ENCODE measurements around the gene SFMBT1.

Gene SFMBT1

DNA sequence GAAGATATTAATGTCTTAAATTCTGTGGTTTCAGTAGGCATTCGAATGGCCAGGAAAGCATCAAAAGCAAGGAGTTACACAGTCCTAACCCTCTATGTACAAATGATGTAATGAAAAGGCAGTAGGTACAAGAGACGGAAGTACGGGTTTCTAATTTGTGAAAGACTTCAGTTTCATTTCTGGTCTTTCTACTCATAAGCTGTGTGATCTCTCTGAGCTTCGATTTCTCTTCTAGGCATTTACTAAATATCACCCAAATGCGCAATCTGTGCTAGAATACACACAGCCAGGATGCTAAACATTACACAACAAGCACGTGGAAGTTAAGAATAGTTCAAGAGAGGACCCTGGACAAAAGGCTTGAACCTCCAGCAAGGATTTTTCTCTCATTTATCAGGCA is 130.6 kb downstream of the SFMBT1 start:
- DNase-seq: no peak

- no peak for DNase-seq
Measured at GRCh38 chr3:52912885-52913731, 132.8 kb downstream of the SFMBT1 start.

- DNase-seq: no peak
Measured at GRCh38 chr3:52910823-52911222, 135.1 kb downstream of the SFMBT1 start.

- DNase-seq: no peak
Measured at GRCh38 chr3:52907497-52907896, 138.4 kb downstream of the SFMBT1 start.

GRCh38 chr3:52904552-52904951 is 141.3 kb downstream of the SFMBT1 start:
- no peak for DNase-seq

DNA sequence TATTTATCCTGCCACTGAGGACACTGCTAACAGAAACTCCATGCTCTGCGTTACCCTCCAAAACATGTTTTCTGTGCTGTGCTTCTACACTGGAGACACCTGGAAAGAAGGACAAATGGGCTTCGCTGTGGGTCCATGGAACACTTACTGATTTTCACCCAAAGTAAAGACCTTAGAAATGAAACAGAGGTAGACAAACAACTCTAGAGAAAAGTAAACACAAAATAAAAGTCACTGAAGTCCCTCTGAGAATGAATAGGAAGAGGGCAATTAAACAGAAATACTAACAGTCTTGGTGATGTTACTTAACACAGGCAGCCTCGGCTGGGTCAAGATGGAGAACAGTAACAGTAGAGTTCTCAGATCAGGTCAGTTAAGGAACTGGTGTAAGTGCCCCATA is 141.9 kb downstream of the SFMBT1 start:
- no peak for DNase-seq

DNA sequence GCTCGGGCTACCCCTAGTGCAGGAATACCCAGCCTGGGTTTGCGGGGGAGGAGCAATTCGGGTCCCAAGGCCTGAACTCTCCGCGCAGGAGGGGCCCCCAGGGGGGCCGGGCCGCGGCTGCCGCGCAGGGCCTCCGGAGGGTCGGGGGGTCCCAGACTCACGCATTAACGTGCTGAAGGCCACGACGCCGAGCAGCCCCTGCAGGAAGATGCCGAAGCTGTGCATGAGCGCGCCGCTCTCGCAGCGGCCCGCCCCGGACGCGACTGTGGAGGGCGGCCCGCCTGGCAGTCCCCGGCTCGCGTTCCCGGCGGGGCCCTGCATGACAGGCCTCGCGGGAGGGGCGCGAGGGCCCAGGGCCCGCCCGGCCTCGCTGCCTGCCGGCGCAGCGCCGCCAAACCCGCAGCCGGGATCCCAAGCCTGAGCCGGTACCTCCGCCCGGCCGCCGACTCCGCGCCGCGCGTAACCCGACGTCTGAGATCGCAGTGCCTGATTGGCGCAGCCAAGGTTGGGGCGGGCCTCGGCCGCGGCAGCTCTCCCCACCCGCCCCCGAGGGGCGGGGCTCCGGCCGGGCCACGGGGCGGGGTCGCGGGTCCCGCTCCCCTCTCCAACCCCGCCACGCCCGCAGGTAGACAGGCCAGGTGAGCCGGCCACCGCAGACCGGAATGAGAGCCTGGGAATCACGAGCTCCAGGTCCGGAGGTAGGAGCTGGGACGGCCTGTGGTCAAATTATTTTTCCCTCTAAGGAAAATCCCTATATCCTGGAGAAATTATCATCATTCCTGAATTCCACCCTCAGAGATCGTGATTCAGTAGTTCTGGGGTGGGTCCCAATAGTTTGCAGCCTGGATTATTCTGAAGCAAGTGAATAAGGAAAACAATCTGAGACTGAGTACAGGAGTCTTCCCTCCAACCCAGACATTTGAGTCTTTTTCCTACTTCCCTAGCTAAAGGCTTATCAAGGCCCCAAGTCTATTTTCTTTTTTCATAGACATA is 148.4 kb downstream of the SFMBT1 start, which contains the start of gene STIMATE:
TSS of gene STIMATE (minus strand) at position 419 of the 993 bp plus-strand sequence. CDS start at position 321, 98 bp downstream.
- DNase-seq: peak; percentile 93

DNA sequence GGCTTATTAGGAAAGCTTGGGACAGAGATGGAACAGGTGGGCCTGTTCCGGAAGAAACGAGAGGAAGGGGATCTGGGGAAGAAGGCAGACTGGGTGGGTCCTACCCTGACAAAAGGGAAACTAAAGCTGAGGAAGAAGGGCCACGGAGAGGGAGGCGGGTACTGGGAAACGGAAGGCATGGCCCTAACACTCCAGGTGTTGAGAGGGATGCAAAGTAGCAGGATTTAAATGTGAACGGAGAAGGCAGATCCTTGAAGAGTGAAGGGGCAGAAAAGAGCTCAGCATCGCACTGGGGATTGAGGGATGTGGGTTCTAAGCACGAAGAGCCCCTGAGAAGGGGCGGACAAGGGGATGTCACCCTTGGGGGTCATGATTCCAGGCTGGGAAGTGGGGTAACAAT is 149.3 kb downstream of the SFMBT1 start:
- DNase-seq: no peak

DNA sequence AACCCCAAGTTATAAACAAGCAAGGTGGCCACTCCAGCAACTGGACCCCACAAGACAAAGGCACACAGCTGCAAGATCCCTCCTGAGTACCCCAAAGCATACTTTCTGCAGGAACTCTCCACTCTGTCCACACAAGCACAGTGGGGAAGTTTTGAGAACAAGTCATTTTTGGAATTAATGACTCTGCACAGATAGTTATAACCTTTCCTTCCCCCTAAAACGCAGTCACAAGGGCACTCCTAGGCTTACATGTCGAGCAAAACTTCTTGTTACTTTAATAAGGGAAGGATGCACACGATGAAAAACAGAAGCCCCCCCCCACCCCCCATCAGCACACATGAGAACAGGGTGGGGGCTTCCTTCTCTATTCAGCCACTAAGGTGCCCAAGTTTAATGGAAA is 149.7 kb downstream of the SFMBT1 start:
- peak; percentile 27 for DNase-seq

DNA sequence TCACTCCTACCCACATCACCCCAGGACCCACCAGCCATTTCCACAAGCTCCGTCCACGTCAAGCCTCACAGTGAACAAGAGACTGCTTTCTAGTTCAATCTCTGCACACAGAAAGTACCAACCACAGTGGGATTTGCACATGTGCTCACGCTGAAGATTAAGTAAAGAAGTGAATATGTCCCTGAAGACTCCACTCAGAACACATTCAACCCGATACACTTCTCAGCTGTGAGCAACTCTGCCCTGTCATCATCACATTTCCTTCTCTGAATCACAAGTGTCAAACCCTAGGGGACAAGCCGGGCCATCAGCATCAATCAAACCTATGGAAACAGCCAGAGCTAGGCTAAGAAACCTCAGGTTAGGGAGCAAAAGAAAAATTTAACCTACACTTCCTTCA is 150.5 kb downstream of the SFMBT1 start:
- peak; percentile 85 for DNase-seq

GRCh38 chr3:52894756-52895155 is 151.1 kb downstream of the SFMBT1 start:
- DNase-seq: no peak

DNA sequence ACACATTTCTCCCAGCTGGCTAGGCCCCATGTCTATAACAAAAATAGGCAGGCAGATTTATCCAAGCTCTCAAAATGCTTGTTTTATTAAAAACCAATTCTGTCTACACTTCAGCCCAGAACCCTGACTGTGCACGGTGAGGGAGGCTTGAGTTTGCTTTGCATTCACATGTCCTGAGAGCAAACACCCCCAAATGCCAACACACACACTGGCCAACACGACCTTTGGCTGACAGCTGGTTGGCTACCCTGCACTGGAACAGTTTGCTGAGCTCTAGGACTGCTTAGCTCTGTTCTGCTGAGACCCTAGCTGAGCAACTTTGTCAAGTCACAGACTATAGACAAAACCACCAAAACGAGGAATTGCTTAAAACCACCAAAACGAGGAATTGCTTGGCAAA is 152.2 kb downstream of the SFMBT1 start:
- no peak for DNase-seq

DNA sequence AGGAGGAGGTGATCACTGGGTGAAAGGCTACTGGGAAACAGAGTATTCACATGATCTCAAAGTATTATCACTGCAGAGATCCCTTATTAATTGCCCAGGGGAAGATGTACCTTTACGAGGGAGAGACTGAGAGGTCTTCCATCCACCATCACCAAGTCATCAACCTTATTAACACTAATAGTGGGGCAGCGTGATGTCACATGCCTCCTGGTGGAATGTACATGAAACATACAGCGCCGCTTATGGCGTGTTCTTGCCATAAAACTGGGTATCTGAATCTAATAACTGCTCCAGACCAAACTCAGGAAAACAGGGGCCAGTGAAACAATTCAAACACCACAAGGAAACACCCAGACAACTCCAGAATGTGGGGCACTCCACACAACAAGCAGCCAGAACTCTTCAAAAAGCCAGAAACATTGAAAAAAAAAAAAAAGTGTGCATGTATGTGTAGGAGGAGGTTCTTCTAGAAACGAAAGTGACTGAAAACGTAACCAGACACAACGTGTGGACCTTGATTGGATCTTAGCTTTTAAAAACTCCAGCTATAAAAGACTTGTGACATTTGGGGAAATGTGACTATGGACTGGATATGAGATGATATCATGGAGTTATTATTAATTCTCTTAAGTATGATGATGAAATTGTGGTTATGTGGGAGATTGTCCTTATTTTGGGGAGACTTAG is 153.1 kb downstream of the SFMBT1 start:
- peak; percentile 81 for DNase-seq

- DNase-seq: no peak
Measured at GRCh38 chr3:52892290-52892624, 153.6 kb downstream of the SFMBT1 start.

DNA sequence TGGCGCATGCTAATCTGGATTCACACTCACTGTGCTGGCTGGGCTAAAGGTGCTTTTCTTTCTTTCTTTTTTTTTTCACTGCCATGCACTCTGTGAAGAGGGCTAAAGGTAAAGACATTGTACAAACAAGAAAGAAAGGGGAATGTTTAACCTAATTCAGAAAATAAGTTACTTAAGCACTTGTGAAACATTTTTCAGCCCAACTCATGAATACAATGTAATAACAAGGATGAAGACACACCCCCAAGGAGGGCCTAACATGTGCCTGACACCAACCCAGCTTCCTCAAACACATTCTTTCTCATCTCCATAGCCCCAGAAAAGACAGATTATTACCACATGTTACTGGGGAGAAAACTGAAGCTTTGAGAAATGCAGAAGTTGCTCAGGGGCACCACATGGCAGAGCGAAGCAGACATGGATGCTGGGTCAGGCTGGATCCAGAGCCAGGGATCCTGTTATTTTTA is 154.2 kb downstream of the SFMBT1 start:
- DNase-seq: peak; percentile 39

GRCh38 chr3:52891164-52891563 is 154.7 kb downstream of the SFMBT1 start:
- DNase-seq: peak; percentile 80

- DNase-seq: peak; percentile 70
Measured at GRCh38 chr3:52890735-52891134, 155.1 kb downstream of the SFMBT1 start.

GRCh38 chr3:52889901-52890300 is 156.0 kb downstream of the SFMBT1 start:
- DNase-seq: no peak

GRCh38 chr3:52887166-52887565 is 158.7 kb downstream of the SFMBT1 start:
- DNase-seq: no peak

GRCh38 chr3:52886049-52886730 is 159.7 kb downstream of the SFMBT1 start:
- no peak for DNase-seq

DNA sequence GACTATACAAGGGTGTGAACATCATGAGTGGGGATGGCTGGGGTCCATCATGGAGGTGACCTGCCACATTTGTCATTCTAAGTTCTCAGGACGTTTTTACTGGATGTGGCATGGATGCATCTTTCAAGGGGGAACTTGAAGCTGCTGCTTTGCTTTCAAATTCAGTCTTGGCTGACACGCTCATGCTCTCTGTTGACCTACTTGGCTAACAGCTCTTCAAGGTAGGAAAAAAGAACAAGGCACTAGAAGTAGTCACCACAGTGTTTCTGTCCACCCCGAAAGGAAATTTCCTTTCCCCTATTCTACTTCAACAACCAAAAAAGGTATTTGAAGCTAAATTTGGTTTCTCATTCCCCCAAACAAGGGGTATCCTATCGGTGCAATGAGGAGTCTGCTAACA is 163.5 kb downstream of the SFMBT1 start:
- DNase-seq: no peak

GRCh38 chr3:52881871-52882270 is 164.0 kb downstream of the SFMBT1 start:
- DNase-seq: no peak
